ENCODE data around the gene HCN1. TPM values are rescaled to one million over a fixed set of nuclear protein-coding genes. Genes with fewer than 3 reads are reported as not detected.
"Not testable (repeated sequence)": the region's sequence is repeated elsewhere in the genome, so short reads cannot be mapped to it uniquely, and the experiment has no call there.

Gene HCN1
- total RNA-seq, 1 donor from 2014 or later: 0.12 TPM

- Histone ChIP-seq H3K4me3 (no peak overlapping the region), H3K27ac (no peak overlapping the region), H3K27me3 (no peaks in the 10 kb centered on the region), H3K4me1 (no peaks in the 10 kb centered on the region), H3K36me3 (no peaks in the 10 kb centered on the region), H3K9me3 (no peaks in the 10 kb centered on the region)
- ATAC-seq: no peak
- no peak for TF ChIP-seq CTCF (IDR thresholded peaks at IDR 0.05)
- no peak for DNase-seq
- intact Hi-C loops (cut with DNase I): no loop called here
Measured at GRCh38 chr5:45617859-45618416, 78.2 kb downstream of the HCN1 start.

- Histone ChIP-seq H3K9me3 (no peaks in the 10 kb centered on the region), H3K36me3 (no peaks in the 10 kb centered on the region), H3K4me3 (no peak overlapping the region), H3K27me3 (no peaks in the 10 kb centered on the region), H3K4me1 (no peaks in the 10 kb centered on the region), H3K27ac (no peak overlapping the region)
- no peak for DNase-seq
- intact Hi-C loops (cut with DNase I): no loop called here
- no peak for ATAC-seq
- TF ChIP-seq CTCF (IDR thresholded peaks at IDR 0.05): no peak
Measured at GRCh38 chr5:45609661-45610060, 86.5 kb downstream of the HCN1 start.

GRCh38 chr5:45604092-45604491, 92.1 kb downstream of the HCN1 start:
- no peaks in the 10 kb centered on the region for H3K27me3 ChIP-seq
- intact Hi-C loops (cut with DNase I): no loop called here
- no peak overlapping the region for H3K27ac ChIP-seq
- no peak overlapping the region for H3K4me3 ChIP-seq
- ATAC-seq: no peak
- no peaks in the 10 kb centered on the region for H3K9me3 ChIP-seq
- no peaks in the 10 kb centered on the region for H3K36me3 ChIP-seq
- H3K4me1 ChIP-seq: no peaks in the 10 kb centered on the region
- no peak for TF ChIP-seq CTCF (IDR thresholded peaks at IDR 0.05)
- DNase-seq: no peak

- intact Hi-C loops (cut with DNase I): no loop called here
- no peak for DNase-seq
- no peaks in the 10 kb centered on the region for H3K4me1 ChIP-seq
- H3K36me3 ChIP-seq: no peaks in the 10 kb centered on the region
- no peak for TF ChIP-seq CTCF (IDR thresholded peaks at IDR 0.05)
- H3K27ac ChIP-seq: no peak overlapping the region
- H3K9me3 ChIP-seq: no peaks in the 10 kb centered on the region
- H3K27me3 ChIP-seq: no peaks in the 10 kb centered on the region
- no peak overlapping the region for H3K4me3 ChIP-seq
- ATAC-seq: no peak
Measured at GRCh38 chr5:45601424-45601823, 94.8 kb downstream of the HCN1 start.

GRCh38 chr5:45596320-45596719, 99.9 kb downstream of the HCN1 start:
- ATAC-seq: no peak
- H3K36me3 ChIP-seq: no peaks in the 10 kb centered on the region
- no peak overlapping the region for H3K4me3 ChIP-seq
- H3K9me3 ChIP-seq: no peaks in the 10 kb centered on the region
- intact Hi-C loops (cut with DNase I): no loop called here
- TF ChIP-seq CTCF (IDR thresholded peaks at IDR 0.05): no peak
- H3K27ac ChIP-seq: no peak overlapping the region
- DNase-seq: no peak
- no peaks in the 10 kb centered on the region for H3K27me3 ChIP-seq
- H3K4me1 ChIP-seq: no peaks in the 10 kb centered on the region

GRCh38 chr5:45586001-45586400, 110.2 kb downstream of the HCN1 start:
- H3K9me3 ChIP-seq; H3K27me3 ChIP-seq; DNase-seq; intact Hi-C loops (cut with DNase I); H3K4me1 ChIP-seq; ATAC-seq; H3K36me3 ChIP-seq; H3K4me3 ChIP-seq; H3K27ac ChIP-seq: not testable (repeated sequence)
